LNCAP (cell line): ENCODE data around the gene FARS2.

Experiments used
- CTCF ChIP-seq: fragments of 450-650 bp; IDR thresholded peaks from 2 replicates; pipeline ENCODE4 v1.5.1; 2017; ENCODE audit warnings: mild to moderate bottlenecking

The FARS2 gene

GRCh38 chr6:5486214-5486613, 224.9 kb downstream of the FARS2 start:
- TF ChIP-seq CTCF: no peak

GRCh38 chr6:5490501-5491069, 229.3 kb downstream of the FARS2 start:
- TF ChIP-seq CTCF: no peak

GRCh38 chr6:5492356-5492755, 231.0 kb downstream of the FARS2 start:
- TF ChIP-seq CTCF: no peak

- no peak for TF ChIP-seq CTCF
Observed at GRCh38 chr6:5493806-5494205, 232.5 kb downstream of the FARS2 start.

- TF ChIP-seq CTCF: no peak
Observed at GRCh38 chr6:5497896-5498578, 236.7 kb downstream of the FARS2 start.

- TF ChIP-seq CTCF: no peak
Observed at GRCh38 chr6:5498579-5498899, 237.2 kb downstream of the FARS2 start.

GRCh38 chr6:5499644-5500306, 238.5 kb downstream of the FARS2 start:
- no peak for TF ChIP-seq CTCF
